HG03175 (cell line): ENCODE results near the gene BRICD5.

Experiments used
- ATAC-seq: cut with Tn5 transposase; IDR thresholded peaks from one replicate; pipeline ENCODE4 v1.9.1; 2021; ENCODE audit warnings: mild to moderate bottlenecking, moderate library complexity; ENCODE audit not compliant: unreplicated experiment

The BRICD5 gene

DNA sequence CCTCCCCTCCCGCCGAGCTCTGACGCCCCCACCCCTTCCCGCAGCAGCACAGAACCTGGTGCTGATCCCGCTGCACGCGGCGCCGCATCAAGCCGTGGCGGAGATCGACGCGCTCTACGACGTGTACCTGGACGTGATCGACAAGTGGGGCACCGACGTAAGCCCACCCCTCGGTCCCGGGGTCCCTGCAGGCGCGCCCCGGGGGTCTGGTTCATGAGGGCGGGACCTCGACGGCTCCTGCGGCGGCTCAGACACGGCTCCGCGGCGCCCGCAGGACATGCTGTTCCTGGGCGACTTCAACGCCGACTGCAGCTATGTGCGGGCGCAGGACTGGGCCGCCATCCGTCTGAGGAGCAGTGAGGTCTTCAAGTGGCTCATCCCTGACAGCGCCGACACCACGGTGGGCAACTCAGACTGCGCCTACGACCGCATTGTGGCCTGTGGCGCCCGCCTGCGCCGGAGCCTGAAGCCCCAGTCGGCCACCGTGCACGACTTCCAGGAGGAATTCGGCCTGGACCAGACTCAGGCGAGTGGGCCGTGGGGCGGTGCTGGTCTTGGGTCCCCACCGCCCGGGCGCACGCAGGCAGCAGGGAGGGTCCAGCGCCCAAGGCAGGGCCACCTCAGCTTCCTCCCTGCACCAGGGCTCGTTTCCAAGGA lies 27.0 kb upstream of the BRICD5 start:
- no peak for ATAC-seq

DNA sequence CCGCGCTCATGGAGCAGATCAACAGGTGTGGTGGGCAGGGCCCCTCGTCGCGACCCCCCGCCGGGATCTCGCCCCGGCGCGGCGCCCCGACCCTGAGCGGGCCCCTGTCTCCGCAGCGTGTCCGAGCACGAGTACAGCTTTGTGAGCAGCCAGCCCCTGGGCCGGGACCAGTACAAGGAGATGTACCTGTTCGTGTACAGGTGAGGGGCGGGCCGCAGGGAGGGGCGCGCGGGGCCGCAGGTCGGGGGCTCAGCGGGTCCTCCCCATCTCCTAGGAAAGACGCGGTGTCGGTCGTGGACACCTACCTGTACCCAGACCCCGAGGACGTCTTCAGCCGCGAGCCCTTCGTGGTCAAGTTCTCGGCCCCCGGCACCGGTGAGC lies 26.4 kb upstream of the BRICD5 start:
- ATAC-seq, result no peak

DNA sequence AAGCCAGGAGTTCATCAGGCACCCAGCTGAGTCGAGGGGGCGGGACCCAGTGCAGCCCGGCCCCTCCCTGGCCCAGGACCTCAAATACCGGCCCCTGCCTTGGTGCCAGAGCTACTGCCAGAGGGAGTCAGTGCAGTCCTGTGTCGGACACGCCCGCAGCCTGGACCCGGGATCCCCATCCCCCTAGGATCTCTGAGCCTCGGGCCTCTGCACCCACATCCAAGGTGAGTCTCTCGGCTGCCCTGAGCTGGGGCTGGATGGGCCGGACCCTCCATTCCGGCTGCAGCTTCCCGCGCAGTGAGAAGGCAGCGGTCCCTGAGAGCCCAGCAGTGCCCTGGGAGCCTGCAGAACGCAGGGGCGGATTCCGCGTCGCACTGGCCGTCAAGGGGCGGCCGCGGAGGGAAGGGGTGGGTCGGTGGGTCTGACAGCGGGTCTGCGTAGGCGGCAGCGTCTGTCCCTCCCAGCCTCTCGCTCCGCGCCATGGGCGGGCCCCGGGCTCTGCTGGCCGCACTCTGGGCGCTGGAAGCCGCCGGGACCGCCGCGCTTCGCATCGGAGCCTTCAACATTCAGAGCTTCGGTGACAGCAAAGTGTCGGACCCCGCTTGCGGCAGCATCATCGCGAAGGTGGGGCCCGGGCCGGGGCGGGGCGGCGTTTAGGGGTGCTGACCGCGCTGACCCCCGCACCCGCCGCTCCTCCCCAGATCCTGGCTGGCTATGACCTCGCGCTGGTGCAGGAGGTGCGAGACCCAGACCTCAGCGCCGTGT lies 25.9 kb upstream of the BRICD5 start, which contains the start of gene DNASE1L2:
DNASE1L2 (plus strand) TSS at position 108 of the 765 bp plus-strand sequence; CDS start at position 481, 373 bp downstream.
- no peak for ATAC-seq

- no peak for ATAC-seq
Measured at GRCh38 chr16:2235695-2236336, 25.2 kb upstream of the BRICD5 start.

DNA sequence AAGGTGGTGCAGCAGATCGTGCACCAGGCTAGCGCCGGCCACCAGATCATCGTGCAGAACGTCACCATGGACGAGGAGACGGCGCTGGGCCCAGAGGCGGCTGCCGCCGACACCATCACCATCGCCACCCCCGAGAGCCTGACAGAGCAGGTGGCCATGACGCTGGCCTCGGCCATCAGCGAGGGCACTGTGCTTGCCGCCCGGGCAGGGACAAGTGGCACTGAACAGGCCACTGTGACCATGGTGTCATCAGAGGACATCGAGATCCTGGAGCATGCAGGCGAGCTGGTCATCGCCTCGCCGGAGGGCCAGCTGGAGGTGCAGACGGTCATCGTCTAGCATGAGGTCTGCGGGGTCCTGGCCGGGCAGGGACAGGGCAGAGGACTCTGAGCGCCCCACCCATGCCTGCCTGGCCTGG lies 24.6 kb upstream of the BRICD5 start:
- no peak for ATAC-seq

GRCh38 chr16:2234813-2235170 lies 24.1 kb upstream of the BRICD5 start:
- ATAC-seq, result no peak

DNA sequence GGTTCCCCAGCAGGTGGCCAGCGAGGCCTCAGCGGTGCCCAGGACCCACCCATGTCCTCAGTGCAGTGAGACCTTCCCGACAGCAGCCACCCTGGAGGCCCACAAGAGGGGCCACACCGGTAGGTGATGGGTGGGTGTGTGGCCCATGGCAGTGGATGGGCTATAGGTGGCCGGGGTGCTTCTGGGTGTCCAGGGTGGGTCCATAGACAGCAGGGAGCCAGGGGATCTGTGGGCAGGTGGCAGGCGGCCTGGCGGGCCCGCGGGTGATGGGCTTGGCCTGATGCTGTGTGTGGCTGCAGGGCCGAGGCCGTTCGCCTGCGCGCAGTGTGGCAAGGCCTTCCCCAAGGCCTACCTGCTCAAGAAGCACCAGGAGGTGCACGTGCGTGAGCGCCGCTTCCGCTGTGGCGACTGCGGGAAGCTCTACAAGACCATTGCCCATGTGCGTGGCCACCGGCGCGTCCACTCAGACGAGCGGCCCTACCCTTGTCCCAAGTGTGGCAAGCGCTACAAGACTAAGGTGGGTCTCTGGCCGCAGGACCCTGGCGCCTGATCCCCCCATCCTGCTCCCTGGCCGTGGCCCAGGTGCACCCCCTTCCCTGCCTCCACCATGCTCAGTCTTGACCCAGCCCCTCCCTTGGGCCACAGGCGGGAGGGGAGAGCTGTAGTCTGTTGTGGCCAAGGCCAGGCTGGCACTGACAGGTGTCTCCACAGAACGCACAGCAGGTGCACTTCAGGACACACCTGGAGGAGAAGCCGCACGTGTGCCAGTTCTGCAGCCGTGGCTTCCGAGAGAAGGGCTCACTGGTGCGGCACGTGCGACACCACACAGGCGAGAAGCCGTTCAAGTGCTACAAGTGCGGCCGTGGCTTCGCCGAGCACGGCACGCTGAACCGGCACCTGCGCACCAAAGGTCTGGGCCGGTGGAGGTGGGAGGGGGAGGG lies 23.5 kb upstream of the BRICD5 start:
- ATAC-seq, result no peak

- ATAC-seq, result no peak
Measured at GRCh38 chr16:2233046-2233775, 22.5 kb upstream of the BRICD5 start.

- ATAC-seq, result no peak
Measured at GRCh38 chr16:2232094-2232990, 21.7 kb upstream of the BRICD5 start.

GRCh38 chr16:2231016-2231931 lies 20.6 kb upstream of the BRICD5 start:
- no peak for ATAC-seq

GRCh38 chr16:2230376-2230775 lies 19.7 kb upstream of the BRICD5 start:
- no peak for ATAC-seq

GRCh38 chr16:2229632-2230250 lies 19.1 kb upstream of the BRICD5 start:
- ATAC-seq, result no peak

GRCh38 chr16:2229091-2229490 lies 18.4 kb upstream of the BRICD5 start:
- no peak for ATAC-seq

- no peak for ATAC-seq
Measured at GRCh38 chr16:2228161-2228824, 17.6 kb upstream of the BRICD5 start.

GRCh38 chr16:2226918-2227317 lies 16.3 kb upstream of the BRICD5 start:
- no peak for ATAC-seq

DNA sequence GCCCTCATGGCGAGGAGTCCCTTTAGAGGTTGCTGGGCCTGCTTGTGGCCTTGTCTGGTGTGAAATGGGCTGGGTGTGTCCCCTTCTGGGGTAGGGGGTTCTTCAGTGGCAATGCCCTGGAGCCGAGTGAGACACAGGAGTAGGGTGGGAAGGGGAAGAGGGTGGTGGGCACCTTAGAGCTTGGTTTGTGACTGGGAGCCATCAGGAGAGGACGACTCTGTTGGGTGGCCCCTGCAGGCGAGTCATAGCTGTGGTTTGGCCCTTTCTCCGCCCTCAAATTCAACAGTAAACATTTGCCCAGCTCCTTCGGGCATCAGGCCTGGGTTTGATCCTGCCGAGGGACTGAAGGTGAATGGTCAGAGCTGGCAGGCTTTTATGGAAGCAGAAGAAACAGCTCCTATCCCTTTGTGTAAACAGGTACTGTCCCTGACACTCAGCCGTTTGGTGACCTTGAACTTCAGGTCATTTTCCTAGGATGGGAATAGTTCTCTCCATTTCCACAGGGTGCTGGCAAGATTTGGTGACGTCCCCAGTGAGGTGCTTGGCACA lies 15.7 kb upstream of the BRICD5 start:
- ATAC-seq, result no peak

DNA sequence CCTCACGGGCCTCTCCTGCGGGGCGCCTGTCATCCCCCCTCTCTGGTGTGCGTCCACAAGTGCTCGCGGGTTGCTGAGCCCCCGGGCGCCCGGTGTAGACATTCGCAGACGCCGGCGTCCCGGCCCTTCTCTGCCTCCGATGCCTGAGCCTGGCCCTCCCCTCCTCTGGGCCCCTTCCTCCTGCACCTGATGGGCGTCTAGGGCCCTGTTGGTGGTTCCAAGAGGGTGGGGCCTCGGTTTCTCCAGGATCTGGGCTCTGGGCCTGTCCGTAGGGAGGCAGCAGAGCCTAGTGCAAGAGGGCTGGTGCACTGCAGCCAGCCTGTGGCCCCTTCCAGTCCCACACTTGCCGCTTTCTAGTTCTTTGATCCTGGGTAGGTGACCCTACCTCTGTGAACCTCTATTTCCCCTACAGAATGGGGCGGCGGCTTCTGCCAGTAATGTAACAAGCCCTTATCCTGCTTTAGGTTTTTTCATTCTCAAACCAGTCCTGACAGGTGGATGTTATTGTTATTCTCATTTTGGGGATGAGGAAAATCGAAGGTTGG lies 13.4 kb upstream of the BRICD5 start:
- ATAC-seq, result peak; percentile 14
